Stimulated activated naive CD8-positive, alpha-beta T cell treated with anti-CD3 and anti-CD28 coated beads, Interleukin-15, Interleukin-2, amounts not matched to agents 100 U/mL and 50 U/mL, for 24 hours (primary cell): ENCODE measurements around the gene WDPCP.
"Not testable (repeated sequence)": the region's sequence is repeated elsewhere in the genome, so short reads cannot be mapped to it uniquely, and the experiment has no call there.

Experiments
- ATAC-seq: fragments of 150-1000 bp; cut with Tn5 transposase; one replicate; pipeline ENCODE4 v1.10.0; 2021
- DNase-seq: peaks from one replicate; pipeline ENCODE4 v3.0.0; 2021

Gene WDPCP

GRCh38 chr2:63444565-63445288 lies 143.6 kb downstream of the WDPCP start:
- no peak for ATAC-seq
- no peak for DNase-seq

- DNase-seq (no peak), ATAC-seq (no peak)
Observed at GRCh38 chr2:63440612-63441011, 147.7 kb downstream of the WDPCP start.

- ATAC-seq (no peak), DNase-seq (no peak)
Observed at GRCh38 chr2:63438181-63438580, 150.1 kb downstream of the WDPCP start.

GRCh38 chr2:63436488-63436887 lies 151.8 kb downstream of the WDPCP start:
- no peak for ATAC-seq
- DNase-seq = no peak

GRCh38 chr2:63435070-63435469 lies 153.2 kb downstream of the WDPCP start:
- no peak for ATAC-seq
- DNase-seq = no peak

- no peak for DNase-seq
- ATAC-seq = no peak
Observed at GRCh38 chr2:63434024-63435001, 154.0 kb downstream of the WDPCP start.

- ATAC-seq = no peak
- DNase-seq = no peak
Observed at GRCh38 chr2:63432373-63432772, 155.9 kb downstream of the WDPCP start.

GRCh38 chr2:63425606-63426005 lies 162.7 kb downstream of the WDPCP start:
- no peak for DNase-seq
- no peak for ATAC-seq

GRCh38 chr2:63425079-63425416 lies 163.2 kb downstream of the WDPCP start:
- no peak for DNase-seq
- no peak for ATAC-seq

- ATAC-seq = no peak
- DNase-seq = peak; percentile 7
Observed at GRCh38 chr2:63424329-63425078, 163.8 kb downstream of the WDPCP start.

- DNase-seq = no peak
- ATAC-seq = no peak
Observed at GRCh38 chr2:63422556-63422955, 165.7 kb downstream of the WDPCP start.

- DNase-seq (no peak), ATAC-seq (no peak)
Observed at GRCh38 chr2:63408530-63408929, 179.7 kb downstream of the WDPCP start.

GRCh38 chr2:63406641-63407040 lies 181.6 kb downstream of the WDPCP start:
- DNase-seq (no peak), ATAC-seq (no peak)

GRCh38 chr2:63403820-63404219 lies 184.5 kb downstream of the WDPCP start:
- DNase-seq = no peak
- no peak for ATAC-seq

GRCh38 chr2:63402889-63403288 lies 185.4 kb downstream of the WDPCP start:
- not testable (repeated sequence) for DNase-seq, ATAC-seq

- DNase-seq (no peak), ATAC-seq (no peak)
Observed at GRCh38 chr2:63399156-63399555, 189.1 kb downstream of the WDPCP start.

- ATAC-seq (no peak), DNase-seq (no peak)
Observed at GRCh38 chr2:63379451-63379850, 208.8 kb downstream of the WDPCP start.

- DNase-seq (no peak), ATAC-seq (no peak)
Observed at GRCh38 chr2:63378589-63378988, 209.7 kb downstream of the WDPCP start.

- DNase-seq (no peak), ATAC-seq (no peak)
Observed at GRCh38 chr2:63374341-63374740, 213.9 kb downstream of the WDPCP start.

GRCh38 chr2:63372549-63372948 lies 215.7 kb downstream of the WDPCP start:
- ATAC-seq = no peak
- DNase-seq = no peak

- DNase-seq (no peak), ATAC-seq (no peak)
Observed at GRCh38 chr2:63369146-63369545, 219.1 kb downstream of the WDPCP start.

GRCh38 chr2:63364866-63365265 lies 223.4 kb downstream of the WDPCP start:
- DNase-seq (no peak), ATAC-seq (no peak)

GRCh38 chr2:63357722-63358121 lies 230.6 kb downstream of the WDPCP start:
- ATAC-seq, DNase-seq: not testable (repeated sequence)
